HepG2 (cell line): ENCODE data around the gene GLYR1. TPM values are rescaled to one million over a fixed set of nuclear protein-coding genes. Genes with fewer than 3 reads are reported as not detected.

Experiments
- CBFB ChIP-seq: sonication (generic); formaldehyde crosslinking; IDR thresholded peaks from 2 replicates; pipeline ENCODE4 v1.4.0; 2020; ENCODE audit warnings: missing genetic modification reagents
- EZH2 ChIP-seq: conservative IDR thresholded peaks from 2 replicates; pipeline ENCODE4 v1.6.1; 2012; ENCODE audit warnings: mild to moderate bottlenecking, low read depth, low read length, moderate library complexity
- HDAC6 ChIP-seq: fragments of 200-600 bp; sonication (generic); IDR thresholded peaks from 2 replicates; pipeline ENCODE4 v1.7.0; 2017; ENCODE audit warnings: mild to moderate bottlenecking, antibody characterized with exemption, low read length, low read depth
- LCORL ChIP-seq, 2 experiments: fragments of 450-650 bp in 1 of 2; sonication (generic) in 1 of 2; formaldehyde crosslinking in 1 of 2; IDR thresholded peaks; 2 replicates each; pipeline versions ENCODE4 v1.5.0 to v1.6.1; 2017 to 2020; ENCODE audit warnings: antibody characterized with exemption in 1 of 2, missing genetic modification reagents in 1 of 2
- MLX ChIP-seq: IDR thresholded peaks from 2 replicates; pipeline ENCODE4 v1.6.1; 2016
- NONO ChIP-seq, 2 experiments: fragments of 450-650 bp in 1 of 2; sonication (generic) in 1 of 2; formaldehyde crosslinking in 1 of 2; IDR thresholded peaks in 1 of 2; conservative IDR thresholded peaks in 1 of 2; 2 replicates each; pipeline versions ENCODE4 v1.6.1 to v1.8.0; 2017 to 2022; ENCODE audit warnings: mild to moderate bottlenecking in 1 of 2, missing genetic modification reagents in 1 of 2, moderate library complexity in 1 of 2
- POLR2G ChIP-seq: fragments of 200-400 bp; formaldehyde crosslinking; IDR thresholded peaks from 2 replicates; pipeline ENCODE4 v1.6.1; 2018; ENCODE audit warnings: mild to moderate bottlenecking, low read depth, low read length, moderate library complexity
- TAF1 ChIP-seq: sonication (generic); formaldehyde crosslinking; IDR thresholded peaks from 2 replicates; pipeline ENCODE4 v1.4.0; 2020; ENCODE audit warnings: missing genetic modification reagents
- ZHX2 ChIP-seq, 2 experiments: sonication (generic) in 1 of 2; formaldehyde crosslinking in 1 of 2; IDR thresholded peaks; 2 replicates each; pipeline versions ENCODE4 v1.6.1 to v1.9.0; 2014 to 2022; ENCODE audit warnings: antibody characterized with exemption in 1 of 2, borderline replicate concordance in 1 of 2, inconsistent platforms in 1 of 2, low read depth in 1 of 2, missing genetic modification reagents in 1 of 2
- ZNF274 ChIP-seq: sonication (generic); formaldehyde crosslinking; IDR thresholded peaks from 2 replicates; pipeline ENCODE4 v1.5.1; 2020; ENCODE audit warnings: mild to moderate bottlenecking, missing genetic modification reagents
- ZNF350 ChIP-seq: sonication (generic); formaldehyde crosslinking; IDR thresholded peaks from 2 replicates; pipeline ENCODE4 v1.4.0; 2020; ENCODE audit warnings: mild to moderate bottlenecking, low read depth, missing genetic modification reagents, borderline replicate concordance
- ZNF619 ChIP-seq: sonication (generic); formaldehyde crosslinking; IDR thresholded peaks from 2 replicates; pipeline ENCODE4 v1.4.0; 2020; ENCODE audit warnings: mild to moderate bottlenecking, missing genetic modification reagents
- ZNF770 ChIP-seq: sonication (generic); formaldehyde crosslinking; IDR thresholded peaks from 2 replicates; pipeline ENCODE4 v1.5.0; 2020; ENCODE audit warnings: mild to moderate bottlenecking, missing genetic modification reagents
- ZSCAN20 ChIP-seq: sonication (generic); formaldehyde crosslinking; IDR thresholded peaks from 2 replicates; pipeline ENCODE4 v1.4.0; 2020; ENCODE audit warnings: missing genetic modification reagents, mild to moderate bottlenecking, borderline replicate concordance
- ZXDC ChIP-seq: sonication (generic); formaldehyde crosslinking; IDR thresholded peaks from 2 replicates; pipeline ENCODE4 v1.5.0; 2020; ENCODE audit warnings: mild to moderate bottlenecking, missing genetic modification reagents
- polyA plus RNA-seq, 8 experiments: library from polyadenylated mRNA; depleted of rRNA in 3 of 8; stranded (reverse) in 7 of 8; unstranded in 1 of 8; fragments of >200 nt; fragmentation: Illumina TruSeq in 4 of 8; extraction: Trizol in 4 of 8; gene quantifications; 2 replicates each; pipeline versions ENCODE4 v1.2.1 to v1.2.3, GENCODE V29; 2011 to 2016; ENCODE audit warnings: low read depth in 4 of 8, missing spikeins in 1 of 8, mixed read lengths in 1 of 8; ENCODE audit not compliant: insufficient read depth in 1 of 8
- total RNA-seq, 5 experiments: library from RNA; depleted of rRNA; stranded (reverse); fragments of >200 nt; fragmentation: Illumina TruSeq; extraction: Trizol; gene quantifications; 2 replicates each; pipeline ENCODE4 v1.2.3, GENCODE V29; 2016; ENCODE audit warnings: low read depth in 1 of 5

The GLYR1 gene
- total and polyA plus RNA-seq, 2 of the 13 experiments (the other 11 are each of a cell fraction or from before 2014, with no cell fraction given) = 28.3 to 48.7 TPM

- TF ChIP-seq ZHX2 (IDR thresholded peaks at IDR 0.05; ENCODE audit: low read depth) (no peak), ZHX2 (CRISPR knock-in tag; IDR thresholded peaks at IDR 0.05; ENCODE audit: borderline replicate concordance) (no peak), NONO (IDR thresholded peaks at IDR 0.05) (no peak), NONO (CRISPR knock-in tag; conservative IDR thresholded peaks at IDR 0.05) (no peak; the same call in 1 of the 2 replicates), POLR2G (peak; percentile 67), TAF1 (CRISPR knock-in tag) (peak; percentile 60; the same call in 1 of the 2 replicates), ZNF350 (CRISPR knock-in tag) (peak; percentile 69; the same call in 1 of the 2 replicates), LCORL (IDR thresholded peaks at IDR 0.05) (no peak), LCORL (CRISPR knock-in tag; IDR thresholded peaks at IDR 0.05) (peak; percentile 28; the same call in 1 of the 2 replicates), CBFB (CRISPR knock-in tag) (no peak), ZNF274 (0 out of 2 replicates have a peak, but pooled peaks have one; percentile 8), EZH2 (no peak), MLX (no peak), HDAC6 (no peak), ZXDC (CRISPR knock-in tag) (no peak), ZNF619 (CRISPR knock-in tag) (no peak), ZNF770 (CRISPR knock-in tag) (peak; percentile 58), ZSCAN20 (CRISPR knock-in tag) (no peak)
These were observed 45.0 kb downstream of the GLYR1 start, which contains the start of gene ROGDI (continued) for GRCh38 chr16:4801962-4802658.
